IPS-18a (cell line): ENCODE measurements around the gene MBTPS1.

Source experiments
- H3K27ac ChIP-seq: one replicate; pipeline ENCODE4 v1.5.1; 2013; ENCODE audit warnings: low read length
- H3K27me3 ChIP-seq: one replicate; pipeline ENCODE4 v1.6.1; 2013; ENCODE audit warnings: mild to moderate bottlenecking, low read length; ENCODE audit not compliant: control insufficient read depth, insufficient read depth
- H3K36me3 ChIP-seq: one replicate; pipeline ENCODE4 v1.6.1; 2013; ENCODE audit warnings: low read depth, low read length; ENCODE audit not compliant: control insufficient read depth
- H3K4me1 ChIP-seq: one replicate; pipeline ENCODE4 v1.6.1; 2013; ENCODE audit warnings: low read depth, low read length; ENCODE audit not compliant: control insufficient read depth
- H3K4me3 ChIP-seq: one replicate; pipeline ENCODE4 v1.5.1; 2013; ENCODE audit warnings: low read length
- H3K9ac ChIP-seq: one replicate; pipeline ENCODE4 v1.6.1; 2013; ENCODE audit warnings: mild to moderate bottlenecking, low read length, moderate library complexity
- H3K9me3 ChIP-seq: one replicate; pipeline ENCODE4 v1.6.1; 2013; ENCODE audit warnings: low read depth, low read length; ENCODE audit not compliant: control insufficient read depth

MBTPS1 gene

GRCh38 chr16:84029297-84030047 is 87.3 kb downstream of the MBTPS1 start:
- Histone ChIP-seq H3K36me3 (no peaks in the 10 kb centered on the region), H3K9me3 (no peaks in the 10 kb centered on the region), H3K4me1 (no peaks in the 10 kb centered on the region), H3K9ac (no peak overlapping the region), H3K27me3 (no peaks in the 10 kb centered on the region), H3K27ac (no peak overlapping the region), H3K4me3 (no peak overlapping the region)

- H3K36me3 ChIP-seq, result no peaks in the 10 kb centered on the region
- H3K27ac ChIP-seq, result no peak overlapping the region
- H3K4me1 ChIP-seq, result peaks cover 2% of the 10 kb centered on the region
- H3K9ac ChIP-seq, result no peak overlapping the region
- no peak overlapping the region for H3K4me3 ChIP-seq
- H3K9me3 ChIP-seq, result no peaks in the 10 kb centered on the region
- H3K27me3 ChIP-seq, result no peaks in the 10 kb centered on the region
These were observed 89.1 kb downstream of the MBTPS1 start for GRCh38 chr16:84027625-84028024.

GRCh38 chr16:84026606-84027005 is 90.1 kb downstream of the MBTPS1 start:
- Histone ChIP-seq H3K27me3 (no peaks in the 10 kb centered on the region), H3K9me3 (no peaks in the 10 kb centered on the region), H3K36me3 (no peaks in the 10 kb centered on the region), H3K27ac (no peak overlapping the region), H3K9ac (no peak overlapping the region), H3K4me3 (no peak overlapping the region), H3K4me1 (peaks cover 3% of the 10 kb centered on the region)

GRCh38 chr16:84024854-84025253 is 91.9 kb downstream of the MBTPS1 start:
- Histone ChIP-seq H3K4me3 (no peak overlapping the region), H3K9ac (no peak overlapping the region), H3K27ac (no peak overlapping the region), H3K27me3 (no peaks in the 10 kb centered on the region), H3K36me3 (no peaks in the 10 kb centered on the region), H3K9me3 (no peaks in the 10 kb centered on the region), H3K4me1 (peaks cover 3% of the 10 kb centered on the region)

- H3K4me1 ChIP-seq, result peaks cover 3% of the 10 kb centered on the region
- H3K27ac ChIP-seq, result no peak overlapping the region
- no peaks in the 10 kb centered on the region for H3K27me3 ChIP-seq
- no peak overlapping the region for H3K9ac ChIP-seq
- no peaks in the 10 kb centered on the region for H3K36me3 ChIP-seq
- no peaks in the 10 kb centered on the region for H3K9me3 ChIP-seq
- no peak overlapping the region for H3K4me3 ChIP-seq
These were observed 94.1 kb downstream of the MBTPS1 start for GRCh38 chr16:84022644-84023043.

- H3K36me3 ChIP-seq, result no peaks in the 10 kb centered on the region
- no peak overlapping the region for H3K27ac ChIP-seq
- H3K27me3 ChIP-seq, result no peaks in the 10 kb centered on the region
- peaks cover 3% of the 10 kb centered on the region for H3K4me1 ChIP-seq
- no peak overlapping the region for H3K9ac ChIP-seq
- no peak overlapping the region for H3K4me3 ChIP-seq
- no peaks in the 10 kb centered on the region for H3K9me3 ChIP-seq
These were observed 95.3 kb downstream of the MBTPS1 start for GRCh38 chr16:84021488-84021887.

GRCh38 chr16:84020353-84020752 is 96.4 kb downstream of the MBTPS1 start:
- Histone ChIP-seq H3K4me3 (no peak overlapping the region), H3K9ac (no peak overlapping the region), H3K4me1 (peaks cover 3% of the 10 kb centered on the region), H3K36me3 (no peaks in the 10 kb centered on the region), H3K9me3 (no peaks in the 10 kb centered on the region), H3K27me3 (no peaks in the 10 kb centered on the region), H3K27ac (no peak overlapping the region)

GRCh38 chr16:84018710-84019109 is 98.0 kb downstream of the MBTPS1 start:
- no peaks in the 10 kb centered on the region for H3K9me3 ChIP-seq
- H3K4me3 ChIP-seq, result no peak overlapping the region
- H3K4me1 ChIP-seq, result peaks cover 8% of the 10 kb centered on the region
- H3K27me3 ChIP-seq, result no peaks in the 10 kb centered on the region
- H3K27ac ChIP-seq, result no peak overlapping the region
- H3K36me3 ChIP-seq, result no peaks in the 10 kb centered on the region
- H3K9ac ChIP-seq, result no peak overlapping the region

- H3K4me1 ChIP-seq, result peaks cover 4% of the 10 kb centered on the region
- H3K27ac ChIP-seq, result no peak overlapping the region
- H3K4me3 ChIP-seq, result no peak overlapping the region
- H3K36me3 ChIP-seq, result no peaks in the 10 kb centered on the region
- no peak overlapping the region for H3K9ac ChIP-seq
- H3K27me3 ChIP-seq, result no peaks in the 10 kb centered on the region
- H3K9me3 ChIP-seq, result no peaks in the 10 kb centered on the region
These were observed 100.3 kb downstream of the MBTPS1 start for GRCh38 chr16:84016477-84016876.

GRCh38 chr16:84015399-84015798 is 101.3 kb downstream of the MBTPS1 start:
- H3K27me3 ChIP-seq, result no peaks in the 10 kb centered on the region
- H3K4me1 ChIP-seq, result peaks cover 4% of the 10 kb centered on the region
- no peaks in the 10 kb centered on the region for H3K9me3 ChIP-seq
- no peak overlapping the region for H3K9ac ChIP-seq
- no peaks in the 10 kb centered on the region for H3K36me3 ChIP-seq
- H3K4me3 ChIP-seq, result no peak overlapping the region
- H3K27ac ChIP-seq, result no peak overlapping the region

- Histone ChIP-seq H3K4me3 (no peak overlapping the region), H3K9me3 (no peaks in the 10 kb centered on the region), H3K27ac (no peak overlapping the region), H3K4me1 (peaks cover 4% of the 10 kb centered on the region), H3K9ac (no peak overlapping the region), H3K36me3 (no peaks in the 10 kb centered on the region), H3K27me3 (no peaks in the 10 kb centered on the region)
These were observed 102.0 kb downstream of the MBTPS1 start for GRCh38 chr16:84014570-84015327.
